K562 treated with DMSO at 1 percent for 48 hours (cell line): ENCODE results near the gene PIAS3. TPM values are rescaled to one million over a fixed set of nuclear protein-coding genes. Genes with fewer than 3 reads are reported as not detected.

ENCODE experiments used
- total RNA-seq: library from RNA; unstranded; fragments of 300-600 nt; gene quantifications from 2 replicates; pipeline ENCODE4 v1.2.3, GENCODE V29; 2022; ENCODE audit warnings: low replicate concordance; ENCODE audit errors: extremely low read depth

Gene PIAS3
- not detected in 2 replicates for total RNA-seq

DNA sequence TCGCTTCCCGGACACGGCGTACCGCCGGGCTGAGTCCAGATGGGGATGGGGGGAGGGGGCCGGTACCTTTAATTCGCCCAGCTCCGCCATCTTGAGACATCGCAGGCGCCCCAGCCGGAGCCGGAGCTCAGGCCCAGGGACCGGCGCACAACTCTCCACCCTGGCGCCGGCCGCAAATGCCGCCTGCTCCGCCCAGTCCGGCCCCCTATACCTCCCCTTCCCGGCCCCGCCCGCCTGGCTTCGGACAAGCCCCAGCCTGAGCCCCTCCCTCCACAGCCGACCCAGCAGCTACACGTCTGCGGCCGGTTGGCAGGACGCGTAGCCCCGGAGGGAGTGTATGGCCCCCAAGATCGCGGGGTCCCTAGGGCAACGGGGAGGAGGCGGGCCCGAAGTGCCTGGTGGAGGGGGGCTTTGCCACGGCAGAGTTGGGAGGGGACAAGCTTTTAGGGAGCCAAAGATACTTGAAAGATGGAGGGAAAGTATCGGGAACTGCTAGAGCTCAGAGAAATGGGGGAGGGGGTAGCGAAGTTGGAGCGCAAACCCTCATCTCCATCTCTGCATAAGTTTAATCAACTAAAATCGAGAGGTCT is at the start of gene PIAS3:
Gene PIAS3 (minus strand): TSS at position 181 of the 590 bp plus-strand sequence. CDS start 91 bp downstream, at position 90.

GRCh38 chr1:145885738-145886287 is 26.9 kb upstream of the PIAS3 start, which contains the start of gene ANKRD35:
TSS of gene ANKRD35 (minus strand) at chr1:145885866. CDS start at chr1:145885758, 108 bp downstream.

GRCh38 chr1:145845514-145846161 is 13.2 kb downstream of the PIAS3 start, which contains the start of gene NUDT17:
TSS of gene NUDT17 (plus strand) at chr1:145845630. CDS start at chr1:145845641, 11 bp downstream.

GRCh38 chr1:145823565-145824498 is 35.0 kb downstream of the PIAS3 start, which contains the start of the genes POLR3C and RNF115:
TSS of gene POLR3C (plus strand) at chr1:145824200. CDS start at chr1:145825777, 1,577 bp downstream.
TSS of gene RNF115 (minus strand) at chr1:145824095. CDS start at chr1:145823873, 222 bp downstream.

Other genes with a start within 250 kb of the PIAS3 start
- not detected in 2 replicates for gene PDZK1, start 151.7 kb downstream of the PIAS3 start, total RNA-seq
- not detected in 2 replicates for gene CD160, start 139.6 kb downstream of the PIAS3 start, total RNA-seq
- not detected in 2 replicates for gene RNF115, start 35.0 kb downstream of the PIAS3 start, total RNA-seq
- gene POLR3C, start 34.9 kb downstream of the PIAS3 start, total RNA-seq = not detected in 2 replicates
- gene NUDT17, start 13.5 kb downstream of the PIAS3 start, total RNA-seq = not detected in 2 replicates
- gene ANKRD35, start 26.8 kb upstream of the PIAS3 start, total RNA-seq = not detected in 2 replicates
- gene ITGA10, start 51.0 kb upstream of the PIAS3 start, total RNA-seq = not detected in 2 replicates
- gene PEX11B, start 59.6 kb upstream of the PIAS3 start, total RNA-seq = not detected in 2 replicates
- gene RBM8A, start 68.4 kb upstream of the PIAS3 start, total RNA-seq = not detected in 2 replicates
- gene LIX1L, start 98.9 kb upstream of the PIAS3 start, total RNA-seq = not detected in 2 replicates
- not detected in 2 replicates for gene ANKRD34A, start 105.5 kb upstream of the PIAS3 start, total RNA-seq
- not detected in 2 replicates for gene POLR3GL, start 105.6 kb upstream of the PIAS3 start, total RNA-seq
- gene TXNIP, start 137.5 kb upstream of the PIAS3 start, total RNA-seq = 440 and 632 TPM in 2 replicates
- not detected in 2 replicates for gene HJV, start 162.7 kb upstream of the PIAS3 start, total RNA-seq